ENCODE data around the gene SCAMP4.
A peak's percentile ranks its signal among the peaks of the same experiment; 100 is the strongest.

The SCAMP4 gene

DNA sequence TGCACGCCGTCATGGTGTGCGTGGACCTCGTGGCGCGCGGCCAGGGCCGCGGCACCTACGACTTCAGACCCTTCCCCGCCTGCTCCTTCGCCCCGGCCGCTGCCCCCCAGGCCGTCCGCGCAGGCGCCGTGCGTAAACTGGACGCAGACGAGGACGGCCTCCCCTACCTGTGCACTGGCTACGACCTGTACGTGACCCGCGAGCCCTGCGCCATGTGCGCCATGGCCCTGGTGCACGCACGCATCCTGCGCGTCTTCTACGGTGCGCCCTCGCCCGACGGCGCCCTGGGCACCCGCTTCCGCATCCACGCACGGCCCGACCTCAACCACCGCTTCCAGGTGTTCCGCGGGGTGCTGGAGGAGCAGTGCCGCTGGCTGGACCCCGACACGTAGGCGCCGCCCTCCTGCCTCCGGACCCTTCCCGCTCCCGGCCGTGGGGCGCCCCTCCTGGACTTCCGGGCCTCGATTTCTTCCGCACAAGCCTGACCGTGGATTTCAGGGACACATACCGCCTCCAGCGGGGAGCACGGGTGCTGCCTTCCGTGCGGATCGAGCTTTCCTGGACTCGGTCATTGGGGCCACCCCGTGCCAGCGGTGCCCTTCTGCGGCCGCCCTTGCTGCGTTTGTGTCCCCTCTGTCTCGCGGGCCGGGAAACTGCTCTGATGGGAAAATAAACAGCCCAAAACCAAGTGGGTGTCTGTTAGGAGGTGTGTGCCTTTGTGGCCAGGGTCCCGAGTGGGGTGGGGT, 7.7 kb downstream of the SCAMP4 start:
- DNase-seq (ENCODE audit: low read depth in 4 of 4, low spot score in 1 of 4): no peak

DNA sequence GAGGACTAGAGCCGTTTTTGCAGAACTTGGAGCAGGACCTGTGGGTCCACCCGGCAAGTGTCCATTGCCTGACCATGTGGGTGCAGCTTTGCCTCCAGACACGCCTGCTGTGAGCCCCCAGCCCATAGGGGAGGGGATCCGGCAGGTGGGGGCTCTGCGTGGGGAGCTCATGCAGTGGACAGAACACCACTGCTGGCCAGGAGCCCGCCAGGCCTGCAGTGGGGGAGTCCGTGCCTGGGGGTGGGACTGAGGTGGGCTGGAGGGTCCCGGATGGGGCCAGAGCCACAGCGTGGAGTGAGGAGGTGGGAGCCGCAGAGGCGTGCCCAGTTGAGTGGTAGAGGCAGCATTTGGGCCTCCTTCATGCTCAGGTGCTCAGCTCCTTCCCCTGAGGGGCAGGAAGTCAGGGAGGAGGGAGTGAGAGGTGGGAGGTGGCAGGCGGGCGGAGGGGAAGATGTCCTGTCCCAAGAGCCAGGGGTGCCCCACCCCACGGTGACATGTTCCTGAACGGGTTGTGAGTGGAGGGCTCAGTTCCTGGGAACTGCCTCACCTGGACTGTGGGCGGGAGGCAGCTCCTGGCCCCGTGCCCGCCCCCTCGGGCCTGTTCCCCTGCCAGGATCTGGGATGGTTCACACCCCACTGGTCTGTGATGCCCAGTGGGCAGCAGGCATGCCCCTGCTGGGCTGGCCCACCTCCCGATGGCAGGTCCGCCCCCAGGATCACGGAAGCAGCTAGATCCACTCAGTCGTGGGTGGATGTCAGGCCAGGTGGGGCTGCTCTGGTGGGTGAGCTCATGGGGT, 8.8 kb downstream of the SCAMP4 start:
- DNase-seq (ENCODE audit: low read depth in 4 of 4, low spot score in 1 of 4): no peak

DNA sequence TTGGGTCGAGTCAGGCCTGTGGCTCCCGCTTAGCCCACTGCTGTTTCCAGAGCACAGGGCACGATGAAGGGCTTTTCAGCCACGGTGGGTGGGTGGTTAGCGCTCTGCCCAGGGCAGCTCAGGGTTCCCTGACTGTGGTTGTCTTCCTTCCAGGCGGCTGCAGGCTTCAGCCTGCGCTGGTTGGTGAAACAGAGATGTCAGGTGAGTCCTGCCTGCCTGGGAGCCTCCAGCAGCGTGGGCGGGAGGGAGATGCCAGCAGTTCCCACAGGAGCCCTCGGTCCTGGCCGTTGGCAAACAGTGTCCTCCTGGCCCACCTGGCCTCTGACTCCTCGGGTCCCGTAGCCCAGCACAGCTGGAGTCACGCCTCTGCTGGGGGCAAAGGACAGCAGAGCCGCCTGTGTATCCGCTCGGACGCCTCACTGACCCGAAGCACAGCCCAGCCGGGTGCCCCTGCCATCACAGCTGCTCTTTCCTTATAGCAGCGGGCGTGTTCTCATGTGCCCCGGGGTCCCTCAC, 9.7 kb downstream of the SCAMP4 start:
- no peak for DNase-seq (ENCODE audit: low read depth in 4 of 4, low spot score in 1 of 4)

DNA sequence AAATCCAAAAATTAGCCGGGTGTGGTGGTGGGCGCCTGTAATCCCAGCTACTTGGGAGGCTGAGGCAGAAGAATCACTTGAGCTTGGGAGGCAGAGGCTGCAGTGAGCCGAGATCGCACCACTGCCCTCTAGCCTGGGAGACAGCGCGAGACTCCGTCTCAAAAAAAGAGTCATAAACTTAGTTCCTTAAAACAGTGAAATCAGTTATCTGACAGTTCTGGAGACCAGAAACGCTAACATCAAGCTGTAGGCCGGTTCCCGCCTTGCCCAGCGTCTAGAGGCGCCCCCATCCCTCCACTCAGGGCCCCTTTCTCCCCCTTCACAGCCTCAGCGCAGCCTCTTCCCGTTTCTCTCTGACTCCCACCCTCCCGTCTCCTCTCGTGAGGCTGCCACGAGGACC, 11.9 kb downstream of the SCAMP4 start:
- no peak for DNase-seq (ENCODE audit: low read depth in 4 of 4, low spot score in 1 of 4)

DNA sequence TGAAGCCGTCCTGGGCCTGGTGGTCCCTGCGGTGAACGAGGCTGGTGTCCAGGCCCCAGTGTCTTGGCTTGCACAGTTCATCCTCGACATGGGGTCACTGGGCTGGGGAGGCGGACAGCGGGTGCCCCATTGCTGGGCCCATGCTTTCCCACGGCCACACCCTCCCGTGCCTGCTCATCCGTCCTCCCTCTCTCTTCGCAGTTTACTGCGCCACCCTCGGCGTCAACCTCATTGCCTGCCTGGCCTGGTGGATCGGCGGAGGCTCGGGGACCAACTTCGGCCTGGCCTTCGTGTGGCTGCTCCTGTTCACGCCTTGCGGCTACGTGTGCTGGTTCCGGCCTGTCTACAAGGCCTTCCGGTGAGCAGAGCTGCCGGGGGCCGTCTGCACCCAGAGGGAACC, 12.7 kb downstream of the SCAMP4 start:
- no peak for DNase-seq (ENCODE audit: low read depth in 4 of 4, low spot score in 1 of 4)

DNA sequence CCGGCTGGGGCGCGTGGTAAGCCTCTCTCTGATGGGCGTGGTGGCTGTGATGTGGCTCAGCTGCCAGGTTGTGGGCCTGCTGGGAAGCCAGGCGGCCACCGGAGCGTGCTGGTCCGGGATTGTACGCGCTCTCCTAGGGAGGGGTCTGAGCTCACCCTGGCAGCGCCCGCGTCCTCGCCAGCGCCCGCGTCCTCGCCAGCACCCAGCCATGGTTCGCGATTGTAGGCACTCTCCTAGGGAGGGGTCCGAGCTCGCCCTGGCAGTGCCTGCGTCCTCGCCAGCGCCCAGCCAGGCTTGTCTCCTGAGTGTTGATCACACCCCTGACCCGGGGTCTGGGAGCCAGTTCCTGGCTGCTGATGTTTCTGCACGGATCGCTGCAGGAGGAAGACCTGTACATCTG, 13.8 kb downstream of the SCAMP4 start:
- DNase-seq (ENCODE audit: low read depth in 4 of 4, low spot score in 1 of 4): no peak

DNA sequence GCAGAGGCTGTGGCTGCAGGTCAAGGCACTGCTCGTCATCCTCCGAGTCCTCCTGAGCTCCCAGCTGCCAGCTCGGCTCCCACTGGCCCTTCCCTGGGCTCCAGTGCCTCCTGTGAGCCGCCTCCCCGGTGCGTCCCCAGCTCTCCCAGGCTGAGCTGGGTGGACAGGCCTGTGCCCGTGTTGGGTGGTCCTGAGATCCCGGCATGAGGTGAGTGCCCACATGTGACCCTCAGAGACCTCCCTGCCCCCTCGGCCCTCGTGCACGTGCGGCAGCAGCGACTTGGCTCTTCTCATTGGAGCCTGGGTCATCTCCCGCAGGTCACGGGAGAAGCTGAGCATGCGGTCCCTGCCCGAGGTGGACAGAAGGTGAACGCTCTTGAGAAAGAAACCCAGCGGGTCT, 15.4 kb downstream of the SCAMP4 start:
- no peak for DNase-seq (ENCODE audit: low read depth in 4 of 4, low spot score in 1 of 4)

DNA sequence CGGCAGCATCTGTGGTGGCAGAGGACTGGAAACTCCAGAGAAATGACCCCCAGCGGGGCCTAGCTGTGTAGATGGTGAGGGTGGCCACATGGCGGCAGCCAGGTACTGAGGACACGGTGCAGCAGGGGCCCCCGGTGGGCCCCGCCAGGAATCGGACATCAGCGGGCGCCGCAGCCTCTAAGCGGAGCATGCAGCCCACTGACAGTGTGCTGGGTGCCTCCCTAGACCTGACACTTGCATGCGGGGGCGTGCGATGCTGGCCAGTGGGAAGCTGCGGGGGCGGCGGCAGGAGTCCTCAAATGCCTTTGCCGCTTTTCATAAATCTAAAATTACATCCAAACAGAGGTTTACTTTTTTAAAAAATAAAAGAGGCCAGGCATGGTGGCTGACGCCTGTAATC, 16.1 kb downstream of the SCAMP4 start:
- DNase-seq (ENCODE audit: low read depth in 4 of 4, low spot score in 1 of 4): no peak

DNA sequence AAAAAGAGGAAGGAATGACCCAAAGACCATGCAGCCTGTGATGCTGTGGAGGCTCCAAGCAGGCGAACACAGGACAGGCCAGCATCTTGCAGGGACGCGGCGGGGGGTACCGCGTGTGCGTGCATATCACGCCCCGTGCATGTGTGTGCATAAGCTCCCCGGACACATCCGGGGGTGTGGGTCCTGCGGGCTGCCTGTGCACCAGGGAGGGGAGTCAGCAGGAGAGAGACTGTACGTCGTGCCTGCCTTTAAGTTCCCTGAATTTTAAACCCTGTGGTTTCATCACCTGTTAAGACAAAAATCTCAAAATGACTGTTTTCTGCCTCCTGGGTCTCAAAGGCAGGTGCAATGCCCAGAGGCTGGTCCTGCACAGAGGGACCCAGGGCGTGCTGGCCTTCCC, 16.6 kb downstream of the SCAMP4 start:
- no peak for DNase-seq (ENCODE audit: low read depth in 4 of 4, low spot score in 1 of 4)

DNA sequence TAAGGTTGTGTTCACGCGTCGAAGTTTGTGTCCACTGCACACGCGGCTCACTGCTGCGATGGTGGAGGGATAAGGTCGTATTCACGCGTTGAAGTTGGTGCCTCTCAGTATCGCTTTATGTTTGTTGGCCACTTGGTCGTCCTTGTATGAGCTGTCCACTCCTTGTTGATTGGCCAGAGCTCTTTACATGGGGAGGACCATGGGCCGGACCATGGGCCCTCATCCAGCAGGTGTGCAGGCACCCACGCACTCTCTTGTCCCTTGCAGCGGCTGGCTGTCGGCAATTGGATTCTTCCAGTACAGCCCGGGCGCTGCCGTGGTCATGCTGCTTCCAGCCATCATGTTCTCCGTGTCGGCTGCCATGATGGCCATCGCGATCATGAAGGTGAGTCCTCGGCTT, 17.6 kb downstream of the SCAMP4 start:
- no peak for DNase-seq (ENCODE audit: low read depth in 4 of 4, low spot score in 1 of 4)

DNA sequence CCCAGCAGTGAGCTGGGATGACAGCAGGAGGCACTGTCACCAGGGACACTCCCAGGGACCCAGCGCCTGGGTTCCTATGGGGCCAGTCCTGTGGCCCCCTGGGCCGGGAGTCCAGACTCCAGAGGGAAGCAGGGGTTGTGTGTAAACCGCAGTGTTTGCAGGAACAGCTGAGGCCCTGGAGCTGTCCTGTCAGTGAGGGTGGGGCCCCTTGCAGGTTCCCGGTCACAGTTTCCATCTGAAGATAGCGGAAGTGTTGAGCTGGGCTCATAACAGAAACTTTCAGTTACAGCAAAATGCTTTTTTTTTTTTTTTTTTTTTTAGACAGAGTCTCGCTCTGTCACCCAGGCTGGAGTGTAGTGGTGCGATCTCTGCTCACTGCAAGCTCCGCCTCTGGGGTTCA, 18.1 kb downstream of the SCAMP4 start:
- DNase-seq (ENCODE audit: low read depth in 4 of 4, low spot score in 1 of 4): peak in 1 of 4 experiments; percentile 44

DNA sequence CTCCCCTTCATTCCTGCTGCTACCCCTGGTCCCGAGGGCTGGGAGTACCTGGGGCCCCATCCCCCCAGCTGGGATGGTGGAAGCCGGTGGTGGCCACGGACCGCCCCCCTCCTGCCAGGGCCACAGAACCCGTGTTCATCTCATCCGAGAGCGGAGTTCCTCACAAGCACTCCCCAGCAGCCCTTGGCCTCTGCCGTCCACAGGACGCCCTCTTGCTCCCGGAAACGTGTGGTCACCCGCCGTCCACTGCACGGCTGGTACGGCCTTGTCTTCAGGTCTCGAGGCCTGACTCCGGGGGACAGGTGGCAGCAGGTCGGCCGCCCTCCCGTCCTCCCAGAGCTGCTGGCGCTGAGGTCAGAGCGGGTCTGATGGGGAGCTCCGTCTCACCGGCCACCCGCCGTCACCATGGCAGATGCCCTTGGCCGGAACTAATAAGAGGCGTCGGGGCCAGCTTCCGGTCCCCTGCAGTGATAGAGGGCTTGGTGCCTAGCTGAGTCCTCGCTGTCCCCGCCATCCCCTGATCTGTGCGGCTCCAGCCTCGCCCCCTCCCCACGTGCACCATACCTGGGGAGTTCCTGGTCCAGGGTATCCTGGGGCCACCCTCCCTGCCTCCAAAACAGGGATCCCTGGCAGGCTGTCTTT, 19.2 kb downstream of the SCAMP4 start:
- DNase-seq (ENCODE audit: low read depth in 4 of 4, low spot score in 1 of 4): no peak

DNA sequence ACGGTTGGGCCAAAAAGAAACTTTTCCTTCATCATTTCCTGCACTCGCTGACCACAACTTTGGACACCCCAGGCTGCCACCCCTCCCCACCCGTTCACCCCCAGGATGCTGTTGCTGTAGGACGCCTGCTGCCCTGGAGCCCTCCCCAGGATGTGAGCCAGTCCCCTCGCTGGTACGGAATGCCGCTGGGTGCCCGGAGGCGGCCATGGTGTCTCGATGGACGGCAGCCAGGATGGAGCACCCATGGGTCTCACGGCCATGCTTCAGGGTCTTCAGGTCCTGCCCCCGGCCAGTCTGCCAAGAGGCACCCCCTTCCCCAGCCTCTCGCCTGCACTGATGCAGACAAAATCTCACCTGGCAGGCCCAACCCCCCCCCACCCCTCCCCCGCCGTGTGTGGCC, 20.3 kb downstream of the SCAMP4 start:
- no peak for DNase-seq (ENCODE audit: low read depth in 4 of 4, low spot score in 1 of 4)

DNA sequence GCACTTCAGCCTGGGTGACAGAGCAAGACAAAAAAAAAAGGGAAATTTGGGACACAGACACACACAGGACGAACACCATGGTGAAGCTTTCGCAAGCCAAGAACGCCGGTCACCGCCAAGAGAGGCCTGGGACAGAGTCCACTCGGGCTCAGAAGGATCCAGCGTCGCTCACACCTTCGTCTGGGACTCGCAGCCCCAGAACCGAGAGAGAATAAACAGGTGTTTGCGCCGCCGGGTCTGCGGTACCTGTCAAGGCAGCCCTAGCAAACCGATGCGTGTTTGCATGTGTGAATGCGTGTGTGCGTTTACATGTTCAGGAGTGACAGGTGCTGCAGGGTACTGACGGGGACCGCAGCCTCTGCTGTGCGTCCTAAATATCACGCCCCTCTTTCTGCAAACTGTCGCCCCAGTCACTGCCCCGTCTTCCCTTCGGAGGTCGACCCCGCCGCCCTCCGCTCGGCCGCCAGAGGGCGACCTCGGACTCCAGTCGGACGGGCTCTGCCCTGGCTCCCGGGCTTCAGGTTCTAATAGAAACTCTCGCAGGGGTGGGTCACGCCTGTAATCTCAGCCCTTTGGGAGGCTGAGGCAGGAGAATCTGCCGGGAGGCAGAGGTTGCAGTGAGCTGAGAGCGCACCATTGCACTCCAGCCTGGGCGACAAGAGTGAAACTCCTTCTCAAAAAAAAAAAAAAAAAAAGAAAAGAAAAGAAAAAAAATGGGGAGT, 24.0 kb downstream of the SCAMP4 start:
- DNase-seq (ENCODE audit: low read depth in 4 of 4, low spot score in 1 of 4): peak; percentile 61 to 81 (median 68)

DNA sequence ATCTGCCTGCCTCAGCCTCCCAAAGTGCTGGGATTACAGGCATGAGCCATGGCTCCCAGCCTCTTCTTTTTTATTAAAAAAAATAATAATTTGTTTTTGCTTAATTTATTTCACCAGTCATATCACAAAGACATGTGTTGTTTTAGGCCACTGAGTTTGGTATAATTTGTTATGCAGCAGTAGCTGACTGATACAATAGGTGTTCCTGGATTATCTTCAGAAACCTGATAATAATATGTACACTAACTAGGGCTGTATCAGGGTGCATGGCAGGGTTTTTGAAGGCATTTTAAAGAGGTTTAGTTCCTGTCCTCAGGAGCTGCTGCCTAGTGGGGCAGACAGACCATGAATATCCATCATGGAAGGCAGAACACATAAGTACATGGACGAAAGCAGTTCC, 26.2 kb downstream of the SCAMP4 start:
- no peak for DNase-seq (ENCODE audit: low read depth in 4 of 4, low spot score in 1 of 4)

DNA sequence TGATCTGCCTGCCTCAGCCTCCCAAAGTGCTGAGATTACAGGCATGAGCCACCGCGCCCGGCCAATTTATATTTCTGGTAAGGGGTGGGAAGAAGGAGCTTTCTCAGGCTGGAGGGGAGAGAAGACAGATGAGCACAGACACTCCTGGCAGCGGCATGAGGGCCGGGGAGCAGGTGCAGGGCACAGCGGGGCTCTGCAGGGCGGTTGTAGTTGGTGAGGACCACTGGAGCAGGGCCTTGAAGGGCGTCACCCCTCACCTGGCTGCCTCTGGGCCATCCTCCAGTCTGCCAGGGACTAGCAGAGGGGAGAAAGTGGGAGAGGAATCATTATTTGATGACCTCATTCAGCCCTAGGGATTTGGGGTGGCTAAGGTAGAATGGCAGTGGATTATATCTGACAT, 27.2 kb downstream of the SCAMP4 start:
- DNase-seq (ENCODE audit: low read depth in 4 of 4, low spot score in 1 of 4): no peak

DNA sequence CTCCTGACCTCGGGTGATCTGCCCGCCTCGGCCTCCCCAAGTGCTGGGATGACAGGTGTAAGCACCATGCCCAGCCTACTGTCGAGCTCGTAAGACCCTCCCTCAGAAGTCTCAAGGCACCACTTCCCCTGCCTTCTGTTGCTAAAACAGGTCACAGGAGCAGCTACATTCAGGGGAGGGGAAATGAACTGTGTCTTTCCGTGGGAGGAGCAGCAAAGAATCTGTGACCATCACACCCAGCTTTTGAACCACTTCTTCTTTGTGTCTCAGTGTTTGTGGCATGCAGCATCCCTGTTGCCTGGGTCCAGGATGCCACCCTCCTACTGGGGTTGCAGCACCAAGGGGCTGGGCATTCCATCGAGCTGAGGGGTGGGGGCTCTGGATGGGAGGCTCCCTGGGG, 28.0 kb downstream of the SCAMP4 start:
- DNase-seq (ENCODE audit: low read depth in 4 of 4, low spot score in 1 of 4): no peak

DNA sequence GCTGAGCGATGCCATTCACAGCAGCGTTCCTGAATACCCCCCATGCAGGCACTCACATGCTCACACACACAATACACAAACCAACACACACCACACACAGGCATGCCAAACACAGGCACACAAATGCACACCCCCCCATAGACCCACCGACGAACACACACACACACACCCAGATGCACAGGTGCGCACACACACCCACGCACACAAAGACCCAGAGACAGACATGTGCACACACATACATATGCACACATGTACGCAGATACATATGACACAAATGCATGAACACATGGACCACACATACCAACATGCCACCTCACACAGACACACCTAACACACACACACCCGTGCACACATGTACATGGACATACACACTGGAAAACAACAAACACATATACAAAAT, 28.7 kb downstream of the SCAMP4 start:
- no peak for DNase-seq (ENCODE audit: low read depth in 4 of 4, low spot score in 1 of 4)

DNA sequence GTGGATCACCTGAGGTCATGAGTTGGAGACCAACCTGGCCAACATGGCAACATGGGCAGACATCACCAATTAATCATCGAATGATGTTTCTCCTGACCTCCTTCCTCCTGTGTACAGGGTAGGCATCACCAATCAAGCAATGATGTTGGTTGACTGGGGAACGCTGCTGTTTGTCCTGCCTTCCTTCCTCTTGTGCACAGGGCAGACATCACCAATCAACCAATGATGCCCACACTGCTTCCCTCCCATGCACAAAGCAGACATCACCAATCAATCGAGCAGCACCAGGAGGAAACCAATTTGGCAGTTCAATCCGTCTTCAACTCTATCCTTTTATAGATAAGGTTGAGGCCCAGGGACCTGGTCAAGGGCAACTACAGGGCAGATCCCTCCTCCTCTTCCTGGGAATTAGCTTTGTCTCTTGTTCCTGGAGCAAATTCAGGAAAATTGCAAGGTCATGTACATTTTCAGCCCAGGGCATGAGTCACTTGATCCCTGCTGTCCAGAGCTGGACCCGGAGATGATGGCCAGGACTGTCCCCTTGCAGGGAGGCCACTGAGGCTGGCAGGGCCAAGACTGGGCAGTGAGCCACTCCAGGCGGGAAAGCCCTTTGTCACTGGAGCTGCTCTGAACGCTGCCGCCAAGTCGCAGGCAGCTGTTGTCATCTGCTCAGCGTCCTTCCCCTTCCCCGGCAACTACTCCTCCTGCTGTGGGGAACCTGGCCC, 30.4 kb downstream of the SCAMP4 start:
- DNase-seq (ENCODE audit: low read depth in 4 of 4, low spot score in 1 of 4): no peak

DNA sequence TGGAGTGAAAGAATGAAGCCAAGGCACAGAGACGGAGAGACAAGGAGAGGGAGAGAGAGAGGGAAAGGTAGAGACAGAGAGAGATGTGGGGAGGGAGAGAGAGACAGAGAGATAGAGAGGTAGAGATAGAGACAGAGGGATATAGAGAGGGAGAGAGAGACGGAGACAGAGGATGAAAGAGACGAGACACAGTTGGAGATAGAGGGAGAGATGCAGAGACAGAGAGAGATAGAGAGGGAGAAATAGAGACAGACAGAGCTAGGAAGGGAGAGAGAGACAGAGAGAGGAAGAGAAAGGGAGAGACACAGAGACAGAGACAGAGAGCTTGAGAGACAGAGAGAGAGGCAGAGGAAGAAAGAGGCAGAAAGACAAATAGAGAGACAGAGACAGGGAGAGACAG, 31.2 kb downstream of the SCAMP4 start:
- no peak for DNase-seq (ENCODE audit: low read depth in 4 of 4, low spot score in 1 of 4)
